Renal cortical epithelial cell (primary cell): ENCODE measurements around the gene KCNH1. TPM values are rescaled to one million over a fixed set of nuclear protein-coding genes. Genes with fewer than 3 reads are reported as not detected.
A peak's percentile ranks its signal among the peaks of the same experiment; 100 is the strongest.
"Not testable (repeated sequence)": the region's sequence is repeated elsewhere in the genome, so short reads cannot be mapped to it uniquely, and the experiment has no call there.

ENCODE experiments used
- DNase-seq: peaks from one replicate; pipeline ENCODE4 v3.0.0-alpha.2; 2011; ENCODE audit warnings: low read depth
- total RNA-seq: library from RNA; depleted of rRNA; stranded (reverse); fragments of >200 nt; gene quantifications from 2 replicates; pipeline ENCODE4 v1.2.3, GENCODE V29; 2014

KCNH1 gene
- total RNA-seq, 1 donor from 2014 or later, result 18.3 TPM

GRCh38 chr1:211013346-211014240 is 120.4 kb downstream of the KCNH1 start:
- DNase-seq, result no peak

GRCh38 chr1:211011128-211011527 is 122.8 kb downstream of the KCNH1 start:
- not testable (repeated sequence) for DNase-seq

- peak; percentile 7 for DNase-seq
These were observed 124.0 kb downstream of the KCNH1 start for GRCh38 chr1:211009944-211010343.

DNA sequence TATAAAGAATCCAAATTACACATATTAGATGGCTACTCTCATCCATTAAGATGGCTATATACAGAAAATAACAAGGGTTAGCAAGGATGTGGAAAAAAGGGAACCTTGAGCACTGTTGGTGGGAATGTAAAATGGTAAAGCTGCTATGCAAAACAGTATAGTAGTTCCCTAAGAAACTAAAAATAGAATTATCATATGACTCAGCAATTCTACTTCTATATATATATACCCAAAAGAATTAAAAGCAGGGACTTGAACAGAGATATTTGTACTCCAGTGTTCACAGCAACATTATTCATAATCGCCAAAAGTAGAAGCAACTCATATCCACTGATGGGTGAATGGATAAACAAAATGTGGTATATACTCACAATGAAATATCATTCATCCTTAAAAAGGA is 126.1 kb downstream of the KCNH1 start:
- no peak for DNase-seq

DNA sequence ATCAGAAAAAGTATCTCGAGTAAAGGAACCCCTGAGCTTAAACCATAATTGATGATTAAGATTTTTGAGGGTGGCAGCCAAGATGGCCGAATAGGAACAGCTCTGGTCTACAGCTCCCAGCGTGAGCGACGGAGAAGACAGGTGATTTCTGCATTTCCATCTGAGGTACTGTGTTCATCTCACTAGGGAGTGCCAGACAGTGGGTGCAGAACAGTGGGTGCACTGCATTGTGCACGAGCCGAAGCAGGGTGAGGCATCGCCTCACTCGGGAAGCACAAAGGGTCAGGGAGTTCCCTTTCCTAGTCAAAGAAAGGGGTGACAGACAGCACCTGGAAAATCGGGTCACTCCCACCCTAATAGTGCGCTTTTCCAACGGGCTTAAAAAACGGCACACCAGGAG is 138.0 kb downstream of the KCNH1 start:
- DNase-seq, result not testable (repeated sequence)

- DNase-seq, result no peak
These were observed 141.1 kb downstream of the KCNH1 start for GRCh38 chr1:210992837-210993236.

- no peak for DNase-seq
These were observed 144.0 kb downstream of the KCNH1 start for GRCh38 chr1:210989905-210990304.

DNA sequence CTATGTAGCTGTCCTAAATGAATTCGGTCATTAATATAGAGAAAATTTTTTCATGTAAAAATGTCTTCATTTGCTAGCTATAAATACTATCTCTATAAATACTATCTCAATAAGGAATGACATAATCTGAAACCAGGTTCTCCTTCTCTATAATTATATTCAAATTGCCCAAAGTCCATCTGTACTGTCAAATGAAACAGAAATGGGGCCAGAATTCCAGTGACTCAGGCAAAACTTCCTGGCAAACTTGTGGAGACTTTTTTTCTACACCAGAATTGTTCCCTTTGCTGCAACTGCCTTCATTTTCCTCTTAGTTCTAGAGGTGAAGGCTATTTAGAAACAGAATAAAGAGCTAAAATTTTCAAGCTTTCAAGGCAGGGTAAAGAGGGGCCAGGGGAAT is 152.5 kb downstream of the KCNH1 start:
- DNase-seq, result peak; percentile 46

DNA sequence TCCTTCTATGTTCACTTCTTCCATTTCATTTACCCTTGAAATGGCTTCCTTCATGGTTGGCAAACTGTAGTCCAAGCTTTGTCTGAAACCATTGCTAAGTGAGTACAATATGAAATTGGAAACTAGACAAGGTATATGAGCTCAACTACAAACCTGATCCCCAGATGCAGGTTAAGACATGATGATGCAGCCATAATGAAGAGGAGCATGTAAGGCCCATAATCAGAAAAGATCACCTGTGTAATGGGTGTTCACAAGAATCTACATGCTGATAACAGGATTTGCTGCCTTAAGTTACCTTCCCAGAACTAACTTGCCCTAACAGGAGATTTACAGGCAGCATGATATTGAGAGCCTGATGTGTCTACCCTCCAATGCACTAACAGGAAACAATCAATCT is 153.9 kb downstream of the KCNH1 start:
- DNase-seq, result no peak

GRCh38 chr1:210978974-210979354 is 155.0 kb downstream of the KCNH1 start:
- peak; percentile 44 for DNase-seq

GRCh38 chr1:210978316-210978973 is 155.5 kb downstream of the KCNH1 start:
- DNase-seq, result peak; percentile 97

DNA sequence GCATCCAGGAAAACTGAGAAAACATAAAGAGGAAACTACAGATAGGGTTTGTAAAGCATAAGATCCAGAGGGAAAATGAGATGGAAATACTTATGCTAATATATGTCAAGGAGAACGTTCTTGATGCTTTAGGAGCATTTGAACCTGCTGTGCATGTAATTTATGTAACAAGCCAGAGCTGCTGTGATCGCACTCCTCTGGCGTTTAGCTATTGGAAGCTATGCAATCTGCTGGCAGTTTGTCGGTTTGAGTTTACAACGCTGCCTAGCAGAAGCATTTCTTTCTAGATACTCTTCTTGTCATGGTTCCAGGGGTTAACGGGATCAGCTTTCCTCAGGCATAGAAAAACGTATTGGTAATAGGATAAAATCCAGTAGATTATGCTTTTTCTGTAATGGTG is 182.7 kb downstream of the KCNH1 start:
- no peak for DNase-seq

DNA sequence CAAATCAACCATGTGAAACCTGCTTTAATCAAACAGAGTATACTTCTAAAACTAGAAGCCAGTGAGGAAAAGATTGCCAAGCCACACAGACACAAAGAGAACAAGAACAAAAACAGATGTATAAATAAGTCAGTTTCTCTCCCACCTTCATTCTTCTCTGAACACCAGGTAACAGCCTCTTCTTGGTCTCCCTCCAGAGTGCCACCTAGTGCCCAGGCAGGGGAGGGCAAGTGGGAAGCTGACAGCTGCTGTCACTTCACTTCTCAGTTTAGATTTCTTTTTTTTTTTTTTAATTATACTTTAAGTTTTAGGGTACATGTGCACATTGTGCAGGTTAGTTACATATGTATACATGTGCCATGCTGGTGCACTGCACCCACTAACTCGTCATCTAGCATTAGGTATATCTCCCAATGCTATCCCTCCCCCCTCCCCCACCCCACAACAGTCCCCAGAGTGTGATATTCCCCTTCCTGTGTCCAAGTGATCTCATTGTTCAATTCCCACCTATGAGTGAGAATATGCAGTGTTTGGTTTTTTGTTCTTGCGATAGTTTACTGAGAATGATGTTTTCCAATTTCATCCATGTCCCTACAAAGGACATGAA is 183.9 kb downstream of the KCNH1 start:
- DNase-seq, result peak; percentile 40

DNA sequence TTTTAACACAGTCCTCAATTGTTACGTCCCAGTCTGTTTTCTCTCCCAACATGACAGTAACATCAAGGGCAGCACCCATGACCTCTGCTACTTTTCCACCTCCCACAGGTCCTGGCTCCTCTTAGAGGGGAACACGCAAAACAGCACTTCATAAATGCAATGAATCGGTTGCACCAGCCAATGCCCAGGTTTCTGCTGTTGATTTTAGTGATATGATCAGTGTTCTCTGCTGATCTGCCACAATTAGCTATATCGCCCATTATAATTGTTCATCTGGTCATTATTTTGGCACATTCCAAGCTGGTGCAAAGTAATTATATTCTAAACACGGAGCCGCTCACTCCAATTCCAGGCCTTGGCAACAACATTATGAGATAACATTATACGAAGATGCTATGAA is 184.5 kb downstream of the KCNH1 start:
- no peak for DNase-seq

GRCh38 chr1:210949039-210949438 is 184.9 kb downstream of the KCNH1 start:
- DNase-seq, result no peak

DNA sequence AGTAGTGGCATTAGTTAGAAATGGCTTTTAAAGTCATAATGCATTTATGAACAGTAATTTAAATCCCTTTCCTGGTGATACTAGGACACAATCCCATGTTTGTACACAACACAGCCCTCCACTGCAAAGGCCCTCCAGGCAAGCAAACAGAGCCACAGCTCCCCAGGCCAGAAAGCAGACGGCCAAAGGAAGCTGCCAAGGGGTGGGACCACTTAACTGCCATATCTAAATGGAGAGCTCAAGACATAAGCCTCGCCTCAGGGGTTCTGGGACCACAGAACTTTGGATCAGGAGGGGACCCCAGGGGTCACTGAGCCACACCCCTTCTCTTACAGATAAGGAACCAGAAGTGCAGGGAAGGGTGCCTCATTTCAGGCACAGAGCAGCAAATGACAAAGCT is 189.7 kb downstream of the KCNH1 start:
- DNase-seq, result no peak

GRCh38 chr1:210942513-210942912 is 191.4 kb downstream of the KCNH1 start:
- no peak for DNase-seq

DNA sequence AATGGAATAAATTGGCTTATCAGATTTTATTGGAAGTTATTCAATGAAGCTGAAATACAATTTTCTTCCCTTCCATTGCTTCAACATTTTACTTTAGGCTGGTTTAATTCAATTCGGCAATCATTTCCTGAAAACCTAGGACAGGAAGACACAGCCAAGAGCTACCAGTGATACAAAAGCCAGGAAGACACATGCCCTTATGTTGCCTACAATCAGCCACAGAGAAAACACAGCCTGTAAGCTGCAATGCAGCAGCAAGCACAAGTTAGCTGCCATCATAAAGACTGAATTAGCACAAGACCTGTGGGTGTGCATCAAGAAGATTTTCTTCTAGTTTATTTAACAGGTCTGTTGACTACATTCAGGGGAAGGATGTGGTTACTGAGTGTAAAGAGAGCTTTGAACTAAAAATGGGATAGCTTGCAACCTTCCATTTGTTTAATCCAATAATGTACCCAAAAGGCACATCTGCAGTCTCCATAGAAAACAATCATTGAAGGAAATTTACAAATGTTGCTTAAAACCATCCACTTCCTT is 193.8 kb downstream of the KCNH1 start:
- no peak for DNase-seq

- no peak for DNase-seq
These were observed 195.5 kb downstream of the KCNH1 start for GRCh38 chr1:210938416-210938925.

- DNase-seq, result peak; percentile 15
These were observed 196.1 kb downstream of the KCNH1 start for GRCh38 chr1:210937846-210938245.

DNA sequence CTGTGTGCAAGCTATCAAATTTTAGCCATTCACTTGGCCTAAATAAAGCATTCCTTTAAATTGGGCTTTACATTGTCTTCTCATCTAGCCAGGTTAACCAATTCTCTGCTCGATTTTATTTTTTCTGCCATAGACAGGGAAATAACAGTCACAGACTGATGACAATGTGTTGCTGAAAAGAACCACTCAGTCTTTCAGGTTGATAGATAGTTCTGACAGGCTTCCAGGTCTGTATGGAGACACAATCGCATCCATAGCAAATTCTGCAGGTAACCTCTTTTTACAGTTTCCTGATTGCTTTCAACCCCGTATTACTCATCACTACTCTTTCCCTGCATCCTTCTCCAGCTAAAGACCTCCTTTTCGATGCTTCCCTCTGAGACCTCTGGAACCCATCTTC is 198.0 kb downstream of the KCNH1 start:
- no peak for DNase-seq

GRCh38 chr1:210932104-210932503 is 201.8 kb downstream of the KCNH1 start:
- no peak for DNase-seq
